Spleen (tissue), 11 donors: ENCODE data around the gene ZBTB48. TPM values are rescaled to one million over a fixed set of nuclear protein-coding genes. Genes with fewer than 3 reads are reported as not detected.

Experiments used
- DNase-seq: peaks from one replicate; pipeline ENCODE4 v3.0.0-alpha.2; 2020
- H3K27ac ChIP-seq, 8 donors: fragments of 200-600 bp; sonication (generic) in 7 of 8; 1 replicate in 4 of 8; 2 replicates in 4 of 8; pipeline versions ENCODE4 v1.5.0 to v1.8.0; 2016 to 2021; ENCODE audit warnings: inconsistent platforms in 4 of 8, mild to moderate bottlenecking in 4 of 8, moderate library complexity in 1 of 8
- H3K27me3 ChIP-seq, 7 donors: fragments of 200-600 bp; sonication (generic) in 6 of 7; replicated peaks in 1 of 7; 1 replicate in 4 of 7; 2 replicates in 3 of 7; pipeline versions ENCODE4 v1.5.0 to v1.8.0; 2016 to 2021; ENCODE audit warnings: inconsistent platforms in 3 of 7, mild to moderate bottlenecking in 1 of 7
- H3K36me3 ChIP-seq, 6 donors: fragments of 200-600 bp; sonication (generic) in 5 of 6; 1 replicate in 4 of 6; 2 replicates in 2 of 6; pipeline versions ENCODE4 v1.5.0 to v1.8.0; 2016 to 2021; ENCODE audit warnings: inconsistent platforms in 2 of 6
- H3K4me1 ChIP-seq, 6 donors: fragments of 200-600 bp; sonication (generic) in 5 of 6; 1 replicate in 3 of 6; 2 replicates in 3 of 6; pipeline versions ENCODE4 v1.5.0 to v1.8.0; 2016 to 2021; ENCODE audit warnings: inconsistent platforms in 3 of 6
- H3K4me3 ChIP-seq, 8 donors: fragments of 200-600 bp; sonication (generic) in 7 of 8; 1 replicate in 4 of 8; 2 replicates in 4 of 8; pipeline versions ENCODE4 v1.5.0 to v1.8.0; 2016 to 2021; ENCODE audit warnings: inconsistent platforms in 4 of 8, mild to moderate bottlenecking in 4 of 8, moderate library complexity in 2 of 8
- H3K9me3 ChIP-seq, 8 donors: fragments of 200-600 bp; sonication (generic) in 7 of 8; 1 replicate in 4 of 8; 2 replicates in 4 of 8; pipeline versions ENCODE4 v1.5.0 to v1.8.0; 2016 to 2021; ENCODE audit warnings: inconsistent platforms in 4 of 8
- CTCF ChIP-seq, 11 experiments: fragments of 200-600 bp in 7 of 11; fragments of 450-650 bp in 4 of 11; sonication (generic) in 4 of 11; IDR thresholded peaks in 8 of 11; conservative IDR thresholded peaks in 3 of 11; 1 replicate in 7 of 11; 2 replicates in 4 of 11; pipeline versions ENCODE4 v1.4.0 to v1.8.0; 2016 to 2021; ENCODE audit warnings: antibody characterized with exemption in 11 of 11, inconsistent platforms in 4 of 11, mild to moderate bottlenecking in 1 of 11
- POLR2A ChIP-seq, 3 donors: fragments of 450-650 bp; IDR thresholded peaks; one replicate each; pipeline ENCODE4 v1.5.1; 2017; ENCODE audit warnings: antibody characterized with exemption in 3 of 3, mild to moderate bottlenecking in 1 of 3
- POLR2AphosphoS5 ChIP-seq, 3 donors: sonication (generic); formaldehyde crosslinking; IDR thresholded peaks; one replicate each; pipeline ENCODE4 v1.5.1; 2017; ENCODE audit warnings: antibody characterized with exemption in 3 of 3
- WGBS, 5 donors: extraction: QIAGEN DNeasy Blood & Tissue Kit in 3 of 5; methylation state at CpG; one replicate each; pipeline versions ENCODE4 v1.1.5 to v1.1.7; 2013 to 2018; 5-methylcytosine and 5-hydroxymethylcytosine counted together
- intact Hi-C: fragments of 100-400 bp; cut with DNase I; formaldehyde crosslinking; loops from one replicate; pipeline ENCODE4 v1.15.0; 2023; ENCODE audit warnings: low total_unique reads
- polyA plus RNA-seq, 3 donors: library from polyadenylated mRNA; stranded (reverse); fragments of 200-250 nt; gene quantifications; one replicate each; pipeline ENCODE4 v1.2.1, GENCODE V29; 2013
- total RNA-seq, 7 donors: library from RNA; depleted of rRNA in 3 of 7; stranded (reverse); fragments of >200 nt in 3 of 7; fragmentation: NEBNext Ultra II Directional in 4 of 7; extraction: Animal tissue kit (Norgen Biotek cat#: 25700) in 4 of 7; gene quantifications; one replicate each; pipeline versions ENCODE4 v1.1.0 to v1.2.1, GENCODE V29; 2016 to 2021
- donor health status: healthy with polysubstance abuse.
- donor health status: DM: no; HTN: no; CAD: no; lungs with moderate emphysema.
- donor health status: DM: no; HTN: no; CAD: no.
- donor health status: Bipolar disorder and iron deficiency.
- donor health status: healthy.
- donor health status: DM: no; HTN: no; CAD: no.
- donor health status: DM: yes; HTN: yes; CAD: no.

The ZBTB48 gene
- total and polyA plus RNA-seq, 10 donors = 23.5 to 131 (median 52.2) TPM

GRCh38 chr1:6601923-6602668 lies 22.3 kb downstream of the ZBTB48 start:
- peak overlapping the region; percentile 90 to 100 (median 99) for H3K4me3 ChIP-seq
- H3K36me3 ChIP-seq = peaks cover 4 to 24% (median 19%) of the 10 kb centered on the region in 6 donors
- DNase-seq = peak; percentile 91
- H3K9me3 ChIP-seq = no peaks in the 10 kb centered on the region
- no peaks in the 10 kb centered on the region for H3K27me3 ChIP-seq
- peaks cover 23 to 69% (median 57%) of the 10 kb centered on the region in 6 donors for H3K4me1 ChIP-seq
- intact Hi-C loops = no loop called here
- TF ChIP-seq POLR2AphosphoS5 (IDR thresholded peaks at IDR 0.05) (no peak), POLR2A (IDR thresholded peaks at IDR 0.05) (no peak), CTCF (IDR thresholded peaks at IDR 0.05 in 8 of 11, conservative IDR thresholded peaks at IDR 0.05 in 3 of 11) (no peak)
- 0 to 1% (median 0%) methylated on average over 19 to 103 of the region's 103 CpGs for WGBS, 5 donors
- H3K27ac ChIP-seq = peak overlapping the region; percentile 97 to 99 (median 99)

GRCh38 chr1:6602669-6603237 lies 23.0 kb downstream of the ZBTB48 start, which contains the start of gene KLHL21:
KLHL21 (minus strand) TSS chr1:6602869; CDS start chr1:6602817, 52 bp downstream.
- H3K36me3 ChIP-seq = peaks cover 4 to 18% (median 13%) of the 10 kb centered on the region in 6 donors
- H3K27me3 ChIP-seq = no peaks in the 10 kb centered on the region
- H3K9me3 ChIP-seq = no peaks in the 10 kb centered on the region
- intact Hi-C loops = no loop called here
- H3K27ac ChIP-seq = peak within 1 kb of the TSS; percentile 97 to 99 (median 99)
- DNase-seq = peak; percentile 97
- 0 to 1% (median 0%) methylated on average over 11 to 84 of the region's 84 CpGs for WGBS, 5 donors
- peaks cover 23 to 63% (median 50%) of the 10 kb centered on the region in 6 donors for H3K4me1 ChIP-seq
- H3K4me3 ChIP-seq = peak within 1 kb of the TSS; percentile 90 to 100 (median 99)
- peak; percentile 38 to 73 (median 72) for TF ChIP-seq POLR2A (IDR thresholded peaks at IDR 0.05)
- peak; percentile 95 to 96 (median 95) for TF ChIP-seq POLR2AphosphoS5 (IDR thresholded peaks at IDR 0.05)
- TF ChIP-seq CTCF (IDR thresholded peaks at IDR 0.05 in 8 of 11, conservative IDR thresholded peaks at IDR 0.05 in 3 of 11) = peak in 2 of 11 experiments; percentile 11 to 28

GRCh38 chr1:6603238-6603914 lies 23.6 kb downstream of the ZBTB48 start:
- peak; percentile 90 for DNase-seq
- Histone ChIP-seq H3K36me3 (peaks cover 0 to 11% (median 6%) of the 10 kb centered on the region in 6 donors), H3K27me3 (no peaks in the 10 kb centered on the region), H3K9me3 (no peaks in the 10 kb centered on the region), H3K27ac (peak overlapping the region; percentile 97 to 99 (median 99)), H3K4me3 (peak overlapping the region; percentile 90 to 100 (median 99)), H3K4me1 (peaks cover 23 to 56% (median 44%) of the 10 kb centered on the region in 6 donors)
- TF ChIP-seq POLR2A (IDR thresholded peaks at IDR 0.05) (peak in 2 of 3 donors; percentile 6 to 20), CTCF (IDR thresholded peaks at IDR 0.05 in 8 of 11, conservative IDR thresholded peaks at IDR 0.05 in 3 of 11) (peak in 1 of 11 experiments; percentile 13), POLR2AphosphoS5 (IDR thresholded peaks at IDR 0.05) (peak in 1 of 3 donors; percentile 16)
- WGBS, 5 donors = 0 to 2% (median 1%) methylated on average over 32 to 36 of the region's 36 CpGs
- intact Hi-C loops = no loop called here
